ENCODE data around the gene DUS3L. TPM values are rescaled to one million over a fixed set of nuclear protein-coding genes. Genes with fewer than 3 reads are reported as not detected.

The DUS3L gene
- total and polyA plus RNA-seq, 2 donors (not counting 3 experiments of a cell fraction or from before 2014, with no cell fraction given) = 25.8 to 38.9 TPM

DNA sequence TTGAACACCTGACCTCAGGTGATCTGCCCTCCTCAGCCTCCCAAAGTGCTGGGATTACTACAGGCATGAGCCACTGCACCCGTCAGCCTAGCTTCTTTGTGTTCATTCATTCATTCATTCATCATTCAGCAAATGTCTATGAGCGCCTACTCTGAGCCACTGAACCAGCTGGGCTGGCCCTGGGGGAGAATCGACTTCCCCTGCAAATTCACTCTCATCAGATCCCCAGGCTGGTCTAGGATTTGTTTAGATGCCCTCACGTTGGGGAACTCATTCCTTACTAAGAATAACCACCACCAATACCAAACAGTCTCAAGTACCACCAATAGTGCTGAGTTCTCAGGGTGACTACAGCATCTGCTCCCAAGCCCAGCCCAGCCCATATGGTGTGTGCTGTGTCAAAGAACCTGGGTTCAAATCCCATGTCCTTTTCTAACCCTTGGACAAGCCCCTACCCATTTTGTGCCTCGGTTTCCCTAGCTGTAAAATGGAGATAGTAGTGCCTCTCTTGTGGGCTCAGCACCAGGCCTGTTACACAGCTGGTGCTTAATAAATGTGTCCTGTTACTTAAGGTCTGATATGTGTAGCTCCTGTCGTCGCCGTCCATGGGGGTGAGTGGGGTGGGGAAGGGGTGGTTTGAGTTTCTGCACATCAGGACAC, 30.7 kb upstream of the DUS3L start:
- BruUV-seq (replicated peaks) = no TSS peak
- no peak for DNase-seq (ENCODE audit: low read depth, low spot score)
- Histone ChIP-seq H4K20me1 (replicated peaks; ENCODE audit: control insufficient read depth, extremely low read depth, insufficient read depth, low read length) (no peaks in the 10 kb centered on the region), H3K27me3 (ENCODE audit: control insufficient read depth in 2 of 2, insufficient read depth in 2 of 2, low read length in 2 of 2) (no peaks in the 10 kb centered on the region), H3K9ac (replicated peaks; ENCODE audit: extremely low read depth, insufficient read depth, low read length) (no peak overlapping the region), H3K36me3 (ENCODE audit: control insufficient read depth in 2 of 2, extremely low read depth in 1 of 2, insufficient read depth in 2 of 2, low read length in 2 of 2) (no peaks in the 10 kb centered on the region), H2AFZ (ENCODE audit: low read depth, low read length) (no peak overlapping the region), H3K9me3 (replicated peaks; ENCODE audit: control insufficient read depth, insufficient read depth, low read length) (no peaks in the 10 kb centered on the region), H3K4me2 (ENCODE audit: insufficient read depth, low read length) (no peak overlapping the region), H3K4me1 (ENCODE audit: control insufficient read depth, extremely low read depth, insufficient read depth, low read length) (no peaks in the 10 kb centered on the region), H3K9me1 (replicated peaks; ENCODE audit: control insufficient read depth, extremely low read depth, insufficient read depth, low read length) (no peaks in the 10 kb centered on the region), H3K27ac (ENCODE audit: insufficient read depth, low read depth, low read length) (no peak overlapping the region), H3K79me2 (ENCODE audit: control insufficient read depth, insufficient read depth, low read length) (no peaks in the 10 kb centered on the region), H3K4me3 (replicated peaks in 1 of 3; ENCODE audit: insufficient read depth in 1 of 3, low read depth in 1 of 3, low read length in 3 of 3) (no peak overlapping the region)
- intact Hi-C loops (cut with micrococcal nuclease) = loop anchor here (2.0 kb wide), 1 partner anchor 17 kb away; the partner anchor contains the start of gene NRTN
- dilution Hi-C loops (cut with MboI; ENCODE audit: extremely low pct_ligation_motif_present, low sequenced_read_pairs) = no loop called here
- CTCF ChIA-PET = interaction anchor here (4.6 kb wide), 1 partner anchor 17 kb away, joined by 24 read pairs; the partner anchor contains the start of gene NRTN
- POLR2A ChIA-PET = no interaction called here
- FAIRE-seq = no peak
- TF ChIP-seq JUN (IDR thresholded peaks at IDR 0.05; ENCODE audit: borderline replicate concordance, insufficient read depth, insufficient read length, low read depth) (no peak), POLR2A (IDR thresholded peaks at IDR 0.05; ENCODE audit: low read depth, low read length) (no peak)

DNA sequence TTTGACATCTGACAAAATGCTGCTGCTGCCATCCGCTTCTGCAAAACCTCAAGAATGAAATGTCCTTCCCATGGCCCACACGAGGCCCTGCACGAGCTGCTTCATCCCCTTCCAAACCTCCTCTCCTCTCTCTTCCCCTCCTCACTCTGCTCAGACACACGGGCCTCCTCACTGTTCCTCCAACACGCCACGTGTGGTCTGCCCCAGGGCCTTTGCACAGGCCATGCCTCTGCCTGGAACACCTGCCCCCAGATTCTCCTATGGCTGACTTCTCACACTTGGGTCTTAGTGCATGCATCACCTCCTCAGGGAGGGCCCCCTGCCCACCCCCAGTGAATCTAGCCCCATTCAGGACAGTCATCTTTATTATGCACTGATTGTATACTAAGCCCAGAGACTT, 29.8 kb upstream of the DUS3L start:
- CTCF ChIA-PET = interaction anchor here (4.6 kb wide), 1 partner anchor 17 kb away, joined by 24 read pairs; the partner anchor contains the start of gene NRTN
- no peak for FAIRE-seq

More for the DNA sequence above, 29.8 kb upstream of the DUS3L start:
- Histone ChIP-seq H4K20me1 (replicated peaks; ENCODE audit: control insufficient read depth, extremely low read depth, insufficient read depth, low read length) (no peaks in the 10 kb centered on the region), H3K9me1 (replicated peaks; ENCODE audit: control insufficient read depth, extremely low read depth, insufficient read depth, low read length) (no peaks in the 10 kb centered on the region), H2AFZ (ENCODE audit: low read depth, low read length) (no peak overlapping the region), H3K9ac (replicated peaks; ENCODE audit: extremely low read depth, insufficient read depth, low read length) (no peak overlapping the region), H3K4me3 (replicated peaks in 1 of 3; ENCODE audit: insufficient read depth in 1 of 3, low read depth in 1 of 3, low read length in 3 of 3) (no peak overlapping the region), H3K79me2 (ENCODE audit: control insufficient read depth, insufficient read depth, low read length) (no peaks in the 10 kb centered on the region), H3K9me3 (replicated peaks; ENCODE audit: control insufficient read depth, insufficient read depth, low read length) (no peaks in the 10 kb centered on the region), H3K27ac (ENCODE audit: insufficient read depth, low read depth, low read length) (no peak overlapping the region), H3K27me3 (ENCODE audit: control insufficient read depth in 2 of 2, insufficient read depth in 2 of 2, low read length in 2 of 2) (no peaks in the 10 kb centered on the region), H3K4me1 (ENCODE audit: control insufficient read depth, extremely low read depth, insufficient read depth, low read length) (no peaks in the 10 kb centered on the region), H3K4me2 (ENCODE audit: insufficient read depth, low read length) (no peak overlapping the region), H3K36me3 (ENCODE audit: control insufficient read depth in 2 of 2, extremely low read depth in 1 of 2, insufficient read depth in 2 of 2, low read length in 2 of 2) (no peaks in the 10 kb centered on the region)
- no TSS peak for BruUV-seq (replicated peaks)
- dilution Hi-C loops (cut with MboI; ENCODE audit: extremely low pct_ligation_motif_present, low sequenced_read_pairs) = no loop called here
- TF ChIP-seq, protein P1, sequence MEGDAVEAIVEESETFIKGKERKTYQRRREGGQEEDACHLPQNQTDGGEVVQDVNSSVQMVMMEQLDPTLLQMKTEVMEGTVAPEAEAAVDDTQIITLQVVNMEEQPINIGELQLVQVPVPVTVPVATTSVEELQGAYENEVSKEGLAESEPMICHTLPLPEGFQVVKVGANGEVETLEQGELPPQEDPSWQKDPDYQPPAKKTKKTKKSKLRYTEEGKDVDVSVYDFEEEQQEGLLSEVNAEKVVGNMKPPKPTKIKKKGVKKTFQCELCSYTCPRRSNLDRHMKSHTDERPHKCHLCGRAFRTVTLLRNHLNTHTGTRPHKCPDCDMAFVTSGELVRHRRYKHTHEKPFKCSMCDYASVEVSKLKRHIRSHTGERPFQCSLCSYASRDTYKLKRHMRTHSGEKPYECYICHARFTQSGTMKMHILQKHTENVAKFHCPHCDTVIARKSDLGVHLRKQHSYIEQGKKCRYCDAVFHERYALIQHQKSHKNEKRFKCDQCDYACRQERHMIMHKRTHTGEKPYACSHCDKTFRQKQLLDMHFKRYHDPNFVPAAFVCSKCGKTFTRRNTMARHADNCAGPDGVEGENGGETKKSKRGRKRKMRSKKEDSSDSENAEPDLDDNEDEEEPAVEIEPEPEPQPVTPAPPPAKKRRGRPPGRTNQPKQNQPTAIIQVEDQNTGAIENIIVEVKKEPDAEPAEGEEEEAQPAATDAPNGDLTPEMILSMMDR (IDR thresholded peaks at IDR 0.05; ENCODE audit: extremely low read depth in 1 of 2, insufficient read depth in 1 of 2, low read depth in 1 of 2, low read length in 2 of 2) = no peak
- TF ChIP-seq MYC (IDR thresholded peaks at IDR 0.05; ENCODE audit: low read depth, low read length) (no peak), GATA2 (IDR thresholded peaks at IDR 0.05; ENCODE audit: insufficient read depth, insufficient read length, low read depth, low read length) (no peak), JUN (IDR thresholded peaks at IDR 0.05; ENCODE audit: borderline replicate concordance, insufficient read depth, insufficient read length, low read depth) (no peak), EZH2 (IDR thresholded peaks at IDR 0.05; ENCODE audit: borderline replicate concordance, low read depth, low read length, severe bottlenecking) (no peak)
- no peak for DNase-seq (ENCODE audit: low read depth, low spot score)
- POLR2A ChIA-PET = no interaction called here
- intact Hi-C loops (cut with micrococcal nuclease) = no loop called here

Data from endothelial cell of umbilical vein (primary cell).